Astrocyte (in vitro differentiated cells and primary cell): ENCODE data around the gene HINT2. TPM values are rescaled to one million over a fixed set of nuclear protein-coding genes. Genes with fewer than 3 reads are reported as not detected.

Experiments
- DNase-seq: peaks from one replicate; pipeline ENCODE4 v3.0.0-alpha.2; 2010; ENCODE audit warnings: low read depth
- FAIRE-seq: peaks from 2 replicates; lab custom pipeline; 2011; peaks lifted over from hg19 to GRCh38; lab: Jason Lieb, UNC
- H2AFZ ChIP-seq: 2 replicates; pipeline ENCODE4 v1.6.0; 2012; ENCODE audit warnings: low read depth, low read length, inconsistent platforms
- H3K27ac ChIP-seq: 2 replicates; pipeline ENCODE4 v1.5.1; 2011; ENCODE audit warnings: low read depth, low read length, inconsistent platforms
- H3K27me3 ChIP-seq: 2 replicates; pipeline ENCODE4 v1.6.0; 2011; ENCODE audit warnings: low read length, inconsistent platforms; ENCODE audit not compliant: insufficient read depth
- H3K36me3 ChIP-seq: 2 replicates; pipeline ENCODE4 v1.5.1; 2011; ENCODE audit warnings: low read length, inconsistent platforms; ENCODE audit not compliant: insufficient read depth
- H3K4me1 ChIP-seq: 2 replicates; pipeline ENCODE4 v1.5.1; 2011; ENCODE audit warnings: low read length, inconsistent platforms; ENCODE audit not compliant: insufficient read depth
- H3K4me2 ChIP-seq: 2 replicates; pipeline ENCODE4 v1.6.0; 2012; ENCODE audit warnings: low read length, inconsistent platforms
- H3K4me3 ChIP-seq: 2 replicates; pipeline ENCODE4 v1.5.1; 2011; ENCODE audit warnings: low read depth, mild to moderate bottlenecking, low read length, inconsistent platforms; ENCODE audit not compliant: insufficient read depth
- H3K79me2 ChIP-seq: 2 replicates; pipeline ENCODE4 v1.6.0; 2012; ENCODE audit warnings: mild to moderate bottlenecking, low read length, inconsistent platforms; ENCODE audit not compliant: insufficient read depth
- H3K9ac ChIP-seq: 2 replicates; pipeline ENCODE4 v1.6.0; 2012; ENCODE audit warnings: mild to moderate bottlenecking, low read length, inconsistent platforms
- H3K9me3 ChIP-seq: 2 replicates; pipeline ENCODE4 v1.5.1; 2012; ENCODE audit warnings: low read depth, mild to moderate bottlenecking, low read length, inconsistent platforms; ENCODE audit not compliant: insufficient read depth
- H4K20me1 ChIP-seq: 2 replicates; pipeline ENCODE4 v1.6.0; 2012; ENCODE audit warnings: low read length, inconsistent platforms; ENCODE audit not compliant: insufficient read depth
- H3K27ac Mint-ChIP-seq: one replicate; pipeline ENCODE4 v1.8.0; 2021; ENCODE audit warnings: mild to moderate bottlenecking, mixed read lengths; ENCODE audit not compliant: unreplicated experiment
- H3K27me3 Mint-ChIP-seq: one replicate; pipeline ENCODE4 v1.8.0; 2021; ENCODE audit warnings: low read depth, mixed read lengths; ENCODE audit not compliant: unreplicated experiment
- H3K36me3 Mint-ChIP-seq: one replicate; pipeline ENCODE4 v1.8.0; 2021; ENCODE audit warnings: low read depth, mixed read lengths; ENCODE audit not compliant: unreplicated experiment
- H3K4me1 Mint-ChIP-seq: one replicate; pipeline ENCODE4 v1.8.0; 2021; ENCODE audit warnings: low read depth, mixed read lengths; ENCODE audit not compliant: unreplicated experiment
- H3K4me3 Mint-ChIP-seq: one replicate; pipeline ENCODE4 v1.8.0; 2021; ENCODE audit warnings: mild to moderate bottlenecking, moderate library complexity, mixed read lengths; ENCODE audit not compliant: unreplicated experiment
- H3K9me3 Mint-ChIP-seq: one replicate; pipeline ENCODE4 v1.8.0; 2021; ENCODE audit warnings: mild to moderate bottlenecking, mixed read lengths; ENCODE audit not compliant: unreplicated experiment
- CTCF ChIP-seq: IDR thresholded peaks from 2 replicates; pipeline ENCODE4 v1.5.1; 2011; ENCODE audit warnings: low read depth, mild to moderate bottlenecking, inconsistent platforms, low read length, moderate library complexity; ENCODE audit not compliant: insufficient read depth
- EZH2 ChIP-seq: IDR thresholded peaks from 2 replicates; pipeline ENCODE4 v1.6.1; 2012; ENCODE audit warnings: mild to moderate bottlenecking, low read length, inconsistent platforms; ENCODE audit not compliant: insufficient read depth
- total RNA-seq: library from RNA; stranded (reverse); gene quantifications from 2 replicates; pipeline ENCODE4 v1.2.1, GENCODE V29; 2021

The HINT2 gene
- total RNA-seq, 1 donor from 2014 or later, result 22.8 TPM

GRCh38 chr9:35766997-35767396 lies 47.8 kb downstream of the HINT2 start:
- DNase-seq (no peak), FAIRE-seq (no peak)
- Histone ChIP-seq H4K20me1 (no peaks in the 10 kb centered on the region), H3K4me2 (no peak overlapping the region), H3K4me1 (no peaks in the 10 kb centered on the region), H3K79me2 (no peaks in the 10 kb centered on the region), H3K36me3 (no peaks in the 10 kb centered on the region), H3K9me3 (no peaks in the 10 kb centered on the region), H3K4me3 (no peak overlapping the region), H3K27ac (no peak overlapping the region), H3K27me3 (peaks cover 24% of the 10 kb centered on the region), H2AFZ (no peak overlapping the region), H3K9ac (no peak overlapping the region)
- TF ChIP-seq CTCF (no peak), EZH2 (no peak)
- Mint-ChIP-seq H3K4me3 (no peak overlapping the region), H3K4me1 (no peaks in the 10 kb centered on the region), H3K27me3 (no peaks in the 10 kb centered on the region), H3K9me3 (no peaks in the 10 kb centered on the region), H3K36me3 (no peaks in the 10 kb centered on the region), H3K27ac (no peak overlapping the region)

- Histone ChIP-seq H3K79me2 (no peaks in the 10 kb centered on the region), H3K9ac (no peak overlapping the region), H3K27ac (no peak overlapping the region), H3K4me3 (no peak overlapping the region), H3K9me3 (no peaks in the 10 kb centered on the region), H4K20me1 (no peaks in the 10 kb centered on the region), H3K27me3 (no peaks in the 10 kb centered on the region), H3K4me1 (peaks cover 8% of the 10 kb centered on the region), H2AFZ (no peak overlapping the region), H3K4me2 (no peak overlapping the region), H3K36me3 (no peaks in the 10 kb centered on the region)
- Mint-ChIP-seq H3K36me3 (no peaks in the 10 kb centered on the region), H3K9me3 (no peaks in the 10 kb centered on the region), H3K27me3 (no peaks in the 10 kb centered on the region), H3K4me3 (no peak overlapping the region), H3K27ac (no peak overlapping the region), H3K4me1 (peaks cover 5% of the 10 kb centered on the region)
- TF ChIP-seq CTCF (no peak), EZH2 (no peak)
- DNase-seq (no peak), FAIRE-seq (no peak)
These were observed 51.0 kb downstream of the HINT2 start for GRCh38 chr9:35763803-35764202.

- Histone ChIP-seq H3K4me3 (no peak overlapping the region), H4K20me1 (no peaks in the 10 kb centered on the region), H3K9ac (no peak overlapping the region), H3K27me3 (no peaks in the 10 kb centered on the region), H3K4me1 (peaks cover 8% of the 10 kb centered on the region), H3K79me2 (no peaks in the 10 kb centered on the region), H3K36me3 (no peaks in the 10 kb centered on the region), H3K27ac (no peak overlapping the region), H3K9me3 (no peaks in the 10 kb centered on the region), H3K4me2 (no peak overlapping the region), H2AFZ (no peak overlapping the region)
- Mint-ChIP-seq H3K36me3 (no peaks in the 10 kb centered on the region), H3K4me3 (no peak overlapping the region), H3K9me3 (no peaks in the 10 kb centered on the region), H3K27me3 (no peaks in the 10 kb centered on the region), H3K27ac (no peak overlapping the region), H3K4me1 (peaks cover 8% of the 10 kb centered on the region)
- no peak for FAIRE-seq
- no peak for TF ChIP-seq EZH2
- no peak for DNase-seq
These were observed 51.7 kb downstream of the HINT2 start for GRCh38 chr9:35763181-35763580.

Other genes with a start within 250 kb of the HINT2 start
- gene TESK1, start 209.8 kb downstream of the HINT2 start, total RNA-seq, result 30.9 and 33.7 TPM in 2 replicates
- gene CD72, start 196.6 kb downstream of the HINT2 start, total RNA-seq, result 1.8 and 2.4 TPM in 2 replicates
- gene SIT1, start 164.1 kb downstream of the HINT2 start, total RNA-seq, result not detected in 2 replicates
- 13,402 and 14,410 TPM in 2 replicates for gene RMRP, start 157.0 kb downstream of the HINT2 start, total RNA-seq
- 15.5 and 18.8 TPM in 2 replicates for gene CCDC107, start 156.8 kb downstream of the HINT2 start, total RNA-seq
- 0.53 and 1.0 TPM in 2 replicates for gene ARHGEF39, start 149.8 kb downstream of the HINT2 start, total RNA-seq
- not detected in 2 replicates for gene CA9, start 141.1 kb downstream of the HINT2 start, total RNA-seq
- 1,947 and 2,001 TPM in 2 replicates for gene TPM2, start 125.1 kb downstream of the HINT2 start, total RNA-seq
- 518 and 525 TPM in 2 replicates for gene TLN1, start 82.8 kb downstream of the HINT2 start, total RNA-seq
- 80.3 and 84.1 TPM in 2 replicates for gene CREB3, start 82.4 kb downstream of the HINT2 start, total RNA-seq
- 38.3 and 42.5 TPM in 2 replicates for gene GBA2, start 65.8 kb downstream of the HINT2 start, total RNA-seq
- 27.2 and 30.0 TPM in 2 replicates for gene RGP1, start 65.8 kb downstream of the HINT2 start, total RNA-seq
- not detected in 2 replicates for gene MSMP, start 60.8 kb downstream of the HINT2 start, total RNA-seq
- gene NPR2, start 23.5 kb downstream of the HINT2 start, total RNA-seq, result 24.6 and 26.1 TPM in 2 replicates
- 0.46 and 0.52 TPM in 2 replicates for gene SPAG8, start 2.8 kb downstream of the HINT2 start, total RNA-seq
- not detected in 2 replicates for gene FAM221B, start 13.7 kb upstream of the HINT2 start, total RNA-seq
- gene TMEM8B, start 14.2 kb upstream of the HINT2 start, total RNA-seq, result 8.6 and 8.9 TPM in 2 replicates
- not detected in 2 replicates for gene OR13J1, start 55.4 kb upstream of the HINT2 start, total RNA-seq
- gene HRCT1, start 91.2 kb upstream of the HINT2 start, total RNA-seq, result 0.39 and 0.62 TPM in 2 replicates
- gene SPAAR, start 94.4 kb upstream of the HINT2 start, total RNA-seq, result 0.17 and 0.18 TPM in 2 replicates
- gene OR2S2, start 143.1 kb upstream of the HINT2 start, total RNA-seq, result not detected in 2 replicates
- gene RECK, start 221.9 kb upstream of the HINT2 start, total RNA-seq, result 21.6 and 25.1 TPM in 2 replicates